HG03457 (cell line): ENCODE data around the gene PDE4B.
A peak's percentile ranks its signal among the peaks of the same experiment; 100 is the strongest.

Experiments used
- ATAC-seq: cut with Tn5 transposase; IDR thresholded peaks from one replicate; pipeline ENCODE4 v1.9.1; 2021; ENCODE audit warnings: moderate number of reproducible peaks; ENCODE audit not compliant: unreplicated experiment

PDE4B gene

GRCh38 chr1:66327588-66327987 lies 534.9 kb downstream of the PDE4B start:
- no peak for ATAC-seq

- ATAC-seq = no peak
Observed at GRCh38 chr1:66328896-66329295, 536.2 kb downstream of the PDE4B start.

- no peak for ATAC-seq
Observed at GRCh38 chr1:66330722-66331141, 538.0 kb downstream of the PDE4B start.

DNA sequence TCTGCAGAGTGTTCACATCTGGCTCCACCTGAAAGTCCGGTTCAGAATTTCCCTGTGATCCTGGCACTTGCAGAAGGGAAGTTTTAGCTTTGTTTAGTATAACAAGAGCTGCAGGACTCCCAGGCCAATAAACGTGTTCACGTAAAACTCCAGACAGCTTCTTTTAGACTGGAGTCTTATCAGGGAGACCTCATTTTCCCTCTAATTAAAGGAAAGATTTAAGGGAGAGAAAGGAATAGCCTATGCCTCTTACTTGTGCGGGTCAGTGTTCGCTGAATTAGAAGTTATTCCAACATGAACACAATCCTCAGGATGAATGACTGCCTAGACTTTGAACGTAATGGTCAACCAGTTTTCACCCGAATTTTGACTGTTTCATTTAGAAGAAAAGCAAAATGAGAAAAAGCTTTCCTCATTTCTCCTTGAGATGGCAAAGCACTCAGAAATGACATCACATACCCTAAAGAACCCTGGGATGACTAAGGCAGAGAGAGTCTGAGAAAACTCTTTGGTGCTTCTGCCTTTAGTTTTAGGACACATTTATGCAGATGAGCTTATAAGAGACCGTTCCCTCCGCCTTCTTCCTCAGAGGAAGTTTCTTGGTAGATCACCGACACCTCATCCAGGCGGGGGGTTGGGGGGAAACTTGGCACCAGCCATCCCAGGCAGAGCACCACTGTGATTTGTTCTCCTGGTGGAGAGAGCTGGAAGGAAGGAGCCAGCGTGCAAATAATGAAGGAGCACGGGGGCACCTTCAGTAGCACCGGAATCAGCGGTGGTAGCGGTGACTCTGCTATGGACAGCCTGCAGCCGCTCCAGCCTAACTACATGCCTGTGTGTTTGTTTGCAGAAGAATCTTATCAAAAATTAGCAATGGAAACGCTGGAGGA lies 539.2 kb downstream of the PDE4B start:
- no peak for ATAC-seq

DNA sequence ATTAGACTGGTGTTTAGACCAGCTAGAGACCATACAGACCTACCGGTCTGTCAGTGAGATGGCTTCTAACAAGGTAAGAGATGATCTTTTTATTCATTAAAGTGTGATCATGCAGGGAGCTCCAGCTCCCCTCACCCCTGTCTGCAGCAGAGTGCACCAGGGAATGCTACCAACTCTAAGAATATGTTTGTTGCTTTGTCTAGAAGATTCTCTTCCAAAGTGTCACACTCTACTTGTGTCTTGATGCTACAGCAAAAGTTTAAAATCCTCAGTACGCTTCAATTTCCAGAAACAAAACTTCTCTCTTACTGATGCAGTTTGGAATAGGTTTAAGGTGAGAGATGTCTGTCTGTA lies 539.8 kb downstream of the PDE4B start:
- ATAC-seq = no peak

DNA sequence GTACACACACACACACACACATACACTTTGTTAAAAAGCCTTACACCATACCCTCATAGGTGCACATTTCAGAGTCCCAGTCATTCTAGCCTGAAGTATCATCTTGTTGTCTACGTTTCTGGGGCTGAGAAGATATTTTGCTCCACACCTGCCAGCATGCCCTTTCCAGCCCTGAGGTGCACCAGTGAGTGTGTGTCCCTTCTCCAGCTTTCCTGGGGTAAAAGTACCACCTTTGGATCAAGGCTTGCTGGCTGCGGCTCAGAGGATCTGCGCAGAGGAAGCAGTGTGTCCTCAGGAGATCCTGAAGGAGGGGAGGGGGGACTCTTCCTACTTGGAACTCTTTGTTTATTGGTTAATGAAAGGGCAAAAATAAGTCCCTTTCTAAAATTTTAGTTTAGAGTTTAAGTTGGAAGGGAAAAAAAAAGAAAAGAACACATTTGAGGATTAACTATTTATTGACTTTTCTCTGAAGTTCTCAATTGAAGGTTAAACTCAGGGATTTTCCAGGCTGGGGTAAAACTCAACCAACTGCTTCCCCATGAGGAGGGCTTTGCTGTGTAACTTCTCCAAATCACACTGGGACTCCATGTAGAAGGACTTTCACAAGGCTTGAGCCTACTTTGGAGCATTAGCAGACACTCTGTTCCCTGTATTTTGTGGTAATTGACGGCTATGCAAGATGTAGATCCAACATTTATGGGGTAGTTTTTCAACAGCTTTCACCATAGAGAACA lies 540.9 kb downstream of the PDE4B start:
- no peak for ATAC-seq

GRCh38 chr1:66334318-66334717 lies 541.6 kb downstream of the PDE4B start:
- no peak for ATAC-seq

DNA sequence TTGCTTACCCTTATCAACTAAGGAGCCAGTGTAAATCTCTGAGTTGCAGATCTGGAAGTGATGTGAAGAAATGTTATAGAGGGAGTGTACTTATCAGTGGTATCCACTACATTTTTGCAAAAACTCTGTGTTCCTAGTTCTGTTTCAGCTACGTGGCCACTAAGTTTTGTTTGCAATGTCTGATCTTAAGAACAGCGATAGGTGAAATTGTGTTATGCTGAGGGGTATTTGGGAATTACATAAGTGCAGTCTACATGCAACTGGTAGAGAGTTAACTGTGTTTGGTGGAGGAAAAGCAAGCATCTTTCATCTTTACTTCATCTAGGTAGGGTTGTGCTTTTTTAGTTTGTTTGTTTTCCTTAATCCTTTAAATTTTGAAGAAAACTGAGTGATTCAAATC lies 542.4 kb downstream of the PDE4B start:
- no peak for ATAC-seq

- ATAC-seq = peak; percentile 85
Observed at GRCh38 chr1:66335859-66336640, 543.4 kb downstream of the PDE4B start.

- no peak for ATAC-seq
Observed at GRCh38 chr1:66336641-66336990, 543.9 kb downstream of the PDE4B start.

DNA sequence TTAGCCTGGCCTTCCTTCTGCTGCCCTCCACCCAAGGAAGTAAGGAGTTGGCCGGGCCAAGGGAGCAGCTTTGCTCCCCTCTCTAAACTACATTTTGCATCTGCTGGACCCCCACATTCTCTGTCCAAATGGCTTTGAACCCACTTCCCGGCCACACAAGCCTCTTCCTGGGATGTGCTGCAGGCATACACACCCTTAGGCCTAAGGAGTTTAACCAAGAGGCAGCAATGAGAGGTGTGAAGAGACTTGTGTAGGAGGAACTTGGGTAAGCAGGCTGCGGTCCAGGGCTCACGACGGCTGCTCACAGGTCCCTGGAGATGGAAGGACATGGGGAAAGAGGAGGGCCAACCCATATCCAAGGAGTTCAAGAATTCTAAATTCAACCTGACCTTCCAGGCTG lies 544.6 kb downstream of the PDE4B start:
- no peak for ATAC-seq

GRCh38 chr1:66339944-66340343 lies 547.2 kb downstream of the PDE4B start:
- no peak for ATAC-seq

- no peak for ATAC-seq
Observed at GRCh38 chr1:66341446-66342089, 548.9 kb downstream of the PDE4B start.

DNA sequence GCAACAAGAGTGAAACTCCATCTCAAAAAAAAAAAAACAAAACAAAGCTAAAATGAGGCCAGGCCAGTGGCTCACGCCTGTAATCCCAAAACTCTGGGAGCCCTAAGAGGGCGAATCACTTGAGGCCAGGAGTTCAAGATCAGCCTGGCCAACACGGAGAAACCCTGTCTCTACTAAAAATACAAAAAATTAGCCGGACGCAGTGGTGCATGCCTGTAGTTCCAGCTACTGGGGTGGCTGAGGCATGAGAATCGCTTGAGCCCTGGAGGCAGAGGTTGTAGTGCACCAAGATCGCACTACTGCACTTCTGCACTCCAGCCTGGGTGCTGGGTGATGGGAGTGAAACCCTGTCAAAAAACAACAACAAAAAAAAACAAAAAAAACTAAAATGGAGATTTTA lies 550.0 kb downstream of the PDE4B start:
- ATAC-seq = no peak

- ATAC-seq = no peak
Observed at GRCh38 chr1:66343569-66344325, 551.1 kb downstream of the PDE4B start.

GRCh38 chr1:66346057-66346795 lies 553.5 kb downstream of the PDE4B start:
- no peak for ATAC-seq

GRCh38 chr1:66346873-66347272 lies 554.2 kb downstream of the PDE4B start:
- no peak for ATAC-seq

DNA sequence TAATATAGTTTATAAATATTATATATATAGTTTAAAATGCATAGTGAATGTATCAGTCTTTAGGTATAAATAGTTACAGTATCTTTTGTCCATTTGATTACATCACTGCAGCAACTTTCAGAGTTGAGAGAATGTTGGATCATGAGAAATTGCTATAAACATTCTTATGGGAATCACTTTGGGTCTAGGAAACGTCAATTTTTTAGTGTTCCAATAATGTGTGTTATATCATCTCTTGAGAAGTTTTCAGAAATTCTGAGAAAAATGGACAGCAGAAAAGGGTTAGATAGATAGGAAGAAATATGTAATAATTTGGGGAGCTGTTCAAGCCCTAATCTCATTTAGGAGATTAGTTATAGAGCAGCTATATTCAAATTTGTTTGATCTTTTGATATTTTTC lies 556.1 kb downstream of the PDE4B start:
- ATAC-seq = no peak

GRCh38 chr1:66349242-66349641 lies 556.5 kb downstream of the PDE4B start:
- no peak for ATAC-seq
